OCI-LY3 (cell line): Measurements from ENCODE around the gene TRIM14.

ENCODE experiments used
- H2AFZ ChIP-seq: fragments of 200-600, 300-600 bp; shearing (Covaris generic); 2 replicates; pipeline ENCODE4 v1.6.0; 2014; ENCODE audit warnings: antibody characterized with exemption, low read depth, low read length
- H3K27ac ChIP-seq: fragments of 200-600, 300-600 bp; sonication (generic); 2 replicates; pipeline ENCODE4 v1.5.1; 2014; ENCODE audit warnings: mild to moderate bottlenecking, low read length, moderate library complexity, mixed read lengths
- H3K27me3 ChIP-seq: fragments of 200-600, 300-600 bp; sonication (generic); 2 replicates; pipeline ENCODE4 v1.6.1; 2014; ENCODE audit warnings: low read depth, low read length, mixed read lengths
- H3K36me3 ChIP-seq: fragments of 200-600, 300-600 bp; sonication (generic); replicated peaks from 2 replicates; pipeline ENCODE3; 2014; ENCODE audit warnings: low read depth, low read length, mixed read lengths
- H3K4me1 ChIP-seq: fragments of 300-600, 200-600 bp; sonication (generic); 2 replicates; pipeline ENCODE4 v1.6.1; 2014; ENCODE audit warnings: low read length, mixed read lengths
- H3K4me2 ChIP-seq: fragments of 200-600, 300-600 bp; sonication (generic); 2 replicates; pipeline ENCODE4 v1.6.1; 2014; ENCODE audit warnings: low read length, mixed read lengths
- H3K4me3 ChIP-seq: fragments of 300-600, 200-600 bp; sonication (generic); 2 replicates; pipeline ENCODE4 v1.5.1; 2014; ENCODE audit warnings: antibody characterized with exemption, mild to moderate bottlenecking, low read length, moderate library complexity
- H3K79me2 ChIP-seq: fragments of 300-600, 200-600 bp; shearing (Covaris generic); 2 replicates; pipeline ENCODE4 v1.6.1; 2014; ENCODE audit warnings: mild to moderate bottlenecking, low read length, mixed read lengths
- H3K9ac ChIP-seq: fragments of 300-600, 200-600 bp; shearing (Covaris generic); 2 replicates; pipeline ENCODE4 v1.6.0; 2014; ENCODE audit warnings: mild to moderate bottlenecking, low read length, moderate library complexity
- H3K9me3 ChIP-seq: fragments of 200-600, 300-600 bp; shearing (Covaris generic); 2 replicates; pipeline ENCODE4 v1.6.1; 2014; ENCODE audit warnings: low read length, mixed read lengths; ENCODE audit not compliant: insufficient read depth
- H4K20me1 ChIP-seq: fragments of 200-600, 300-600 bp; sonication (generic); 2 replicates; pipeline ENCODE4 v1.6.1; 2016; ENCODE audit warnings: low read length, mixed read lengths; ENCODE audit not compliant: insufficient read depth
- CTCF ChIP-seq: fragments of 200-600, 300-600 bp; sonication (generic); IDR thresholded peaks from 2 replicates; pipeline ENCODE4 v1.5.1; 2014; ENCODE audit warnings: antibody characterized with exemption, low read length, low read depth
- EZH2phosphoT487 ChIP-seq: fragments of 200-600 bp; shearing (Covaris generic); IDR thresholded peaks from 2 replicates; pipeline ENCODE4 v1.6.1; 2018; ENCODE audit warnings: antibody characterized with exemption, mixed run types, low read depth

TRIM14 gene

GRCh38 chr9:98084396-98084795 is 34.6 kb downstream of the TRIM14 start:
- H3K4me3 ChIP-seq = no peak overlapping the region
- no peaks in the 10 kb centered on the region for H4K20me1 ChIP-seq
- H3K9ac ChIP-seq = no peak overlapping the region
- H3K36me3 ChIP-seq = peaks cover 32% of the 10 kb centered on the region
- peaks cover 7% of the 10 kb centered on the region for H3K4me1 ChIP-seq
- no peaks in the 10 kb centered on the region for H3K9me3 ChIP-seq
- no peak for TF ChIP-seq EZH2phosphoT487
- no peak for TF ChIP-seq CTCF
- H3K27me3 ChIP-seq = no peaks in the 10 kb centered on the region
- no peak overlapping the region for H2AFZ ChIP-seq
- no peaks in the 10 kb centered on the region for H3K79me2 ChIP-seq
- H3K4me2 ChIP-seq = no peak overlapping the region
- no peak overlapping the region for H3K27ac ChIP-seq

- TF ChIP-seq CTCF = no peak
- no peak overlapping the region for H3K4me2 ChIP-seq
Observed at GRCh38 chr9:98083566-98084183, 35.3 kb downstream of the TRIM14 start.

GRCh38 chr9:98083061-98083501 is 35.9 kb downstream of the TRIM14 start:
- Histone ChIP-seq H3K27ac (no peak overlapping the region), H4K20me1 (no peaks in the 10 kb centered on the region), H2AFZ (no peak overlapping the region), H3K36me3 (peaks cover 33% of the 10 kb centered on the region), H3K9me3 (no peaks in the 10 kb centered on the region), H3K79me2 (no peaks in the 10 kb centered on the region), H3K9ac (no peak overlapping the region), H3K4me2 (no peak overlapping the region), H3K4me3 (no peak overlapping the region), H3K27me3 (no peaks in the 10 kb centered on the region), H3K4me1 (peaks cover 7% of the 10 kb centered on the region)
- TF ChIP-seq CTCF (no peak), EZH2phosphoT487 (no peak)

More at GRCh38 chr9:98083566-98084183, 35.3 kb downstream of the TRIM14 start:
- no peaks in the 10 kb centered on the region for H3K79me2 ChIP-seq
- no peak overlapping the region for H3K27ac ChIP-seq
- H2AFZ ChIP-seq = no peak overlapping the region
- no peak overlapping the region for H3K4me3 ChIP-seq
- peaks cover 7% of the 10 kb centered on the region for H3K4me1 ChIP-seq
- H3K9ac ChIP-seq = no peak overlapping the region
- H3K36me3 ChIP-seq = peaks cover 33% of the 10 kb centered on the region
- no peaks in the 10 kb centered on the region for H3K9me3 ChIP-seq
- no peaks in the 10 kb centered on the region for H3K27me3 ChIP-seq
- H4K20me1 ChIP-seq = no peaks in the 10 kb centered on the region

GRCh38 chr9:98081477-98082219 is 37.4 kb downstream of the TRIM14 start:
- TF ChIP-seq EZH2phosphoT487 = no peak
- no peak for TF ChIP-seq CTCF

More at GRCh38 chr9:98081477-98082219, 37.4 kb downstream of the TRIM14 start:
- H2AFZ ChIP-seq = no peak overlapping the region
- H3K36me3 ChIP-seq = peaks cover 42% of the 10 kb centered on the region
- no peak overlapping the region for H3K9ac ChIP-seq
- H4K20me1 ChIP-seq = no peaks in the 10 kb centered on the region
- no peak overlapping the region for H3K4me3 ChIP-seq
- no peaks in the 10 kb centered on the region for H3K9me3 ChIP-seq
- no peak overlapping the region for H3K27ac ChIP-seq
- peaks cover 7% of the 10 kb centered on the region for H3K4me1 ChIP-seq
- no peaks in the 10 kb centered on the region for H3K79me2 ChIP-seq
- no peaks in the 10 kb centered on the region for H3K27me3 ChIP-seq
- no peak overlapping the region for H3K4me2 ChIP-seq
